K562 (cell line): ENCODE data around the gene SS18L1. TPM values are rescaled to one million over a fixed set of nuclear protein-coding genes. Genes with fewer than 3 reads are reported as not detected.

Experiments
- ATAC-seq: fragments of 200-7000 bp; cut with Tn5 transposase; 3 replicates; pipeline ENCODE4 v1.9.1; 2020; ENCODE audit warnings: moderate library complexity
- BruUV-seq: library from RNA; stranded (reverse); fragments of 400-500 nt; replicated peaks from 2 replicates; lab custom pipeline; 2021; lab: Mats Ljungman, UMichigan
- CTCF ChIA-PET: fragments of 300-600 bp; formaldehyde crosslinking; extraction: SDS; loops from one replicate; lab custom pipeline; 2021; ENCODE audit warnings: low intra/inter-chr PET ratio; lab: Yijun Ruan, JAX
- POLR2A ChIA-PET: fragments of 300-600, 350-650 bp; sonication (Branson Sonifier 250); formaldehyde crosslinking; extraction: SDS; loops from one replicate; lab custom pipeline; 2021; ENCODE audit warnings: antibody characterized with exemption, inconsistent platforms; lab: Yijun Ruan, JAX
- DNase-seq, 4 experiments: peaks; one replicate each; pipeline versions ENCODE4 v3.0.0 to v3.0.0-alpha.2; 2011 to 2018; ENCODE audit warnings: low spot score in 3 of 4, mixed read lengths in 3 of 4; ENCODE audit errors: extremely low read depth in 1 of 4
- FAIRE-seq: peaks from 2 replicates; lab custom pipeline; 2011; peaks lifted over from hg19 to GRCh38; lab: Jason Lieb, UNC
- H2AFZ ChIP-seq: 2 replicates; pipeline ENCODE4 v1.6.0; 2011; ENCODE audit warnings: low read depth, low read length, control low read depth, inconsistent platforms
- H3K27ac ChIP-seq: fragments of 200-600 bp; 3 replicates; pipeline ENCODE4 v1.8.0; 2011; ENCODE audit warnings: low read depth, mild to moderate bottlenecking, control low read depth, inconsistent platforms, low read length, moderate library complexity, mixed read lengths; ENCODE audit errors: extremely low read depth
- H3K27me3 ChIP-seq, 2 experiments: fragments of 300-600 bp in 1 of 2; 2 replicates in 1 of 2; 3 replicates in 1 of 2; pipeline versions ENCODE4 v1.6.0 to v1.8.0; 2011; ENCODE audit warnings: inconsistent platforms in 2 of 2, low read length in 2 of 2, mild to moderate bottlenecking in 1 of 2, mixed read lengths in 1 of 2, moderate library complexity in 1 of 2; ENCODE audit not compliant: control insufficient read depth in 2 of 2, insufficient read depth in 2 of 2
- H3K36me3 ChIP-seq: fragments of 300-600 bp; 3 replicates; pipeline ENCODE4 v1.8.0; 2011; ENCODE audit warnings: mild to moderate bottlenecking, low read length, inconsistent platforms; ENCODE audit not compliant: control insufficient read depth, insufficient read depth
- H3K4me1 ChIP-seq, 2 experiments: fragments of 200-600 bp in 1 of 2; replicated peaks in 1 of 2; 2 replicates in 1 of 2; 3 replicates in 1 of 2; pipeline versions ENCODE4 v1.5.1 to v1.8.0; 2011; ENCODE audit warnings: inconsistent platforms in 2 of 2, low read length in 2 of 2, mild to moderate bottlenecking in 1 of 2, mixed read lengths in 1 of 2, moderate library complexity in 1 of 2; ENCODE audit not compliant: control insufficient read depth in 2 of 2, insufficient read depth in 2 of 2
- H3K4me2 ChIP-seq: 2 replicates; pipeline ENCODE4 v1.6.1; 2011; ENCODE audit warnings: low read length, control low read depth, inconsistent platforms, mixed read lengths; ENCODE audit not compliant: insufficient read depth
- H3K4me3 ChIP-seq: fragments of 200-600 bp; sonication (generic), shearing (Covaris generic); 2 replicates; pipeline ENCODE4 v1.5.1; 2016; ENCODE audit warnings: control low read depth, inconsistent platforms
- H3K79me2 ChIP-seq: fragments of 200-600 bp; 3 replicates; pipeline ENCODE4 v1.8.0; 2011; ENCODE audit warnings: low read length, inconsistent platforms; ENCODE audit not compliant: control insufficient read depth, insufficient read depth
- H3K9ac ChIP-seq, 2 experiments: 2 replicates each; pipeline versions ENCODE4 v1.6.0 to v1.6.1; 2011; ENCODE audit warnings: low read depth in 2 of 2, low read length in 2 of 2, control low read depth in 1 of 2, inconsistent platforms in 1 of 2, mild to moderate bottlenecking in 1 of 2, mixed read lengths in 1 of 2; ENCODE audit not compliant: insufficient read depth in 1 of 2
- H3K9me1 ChIP-seq: one replicate; pipeline ENCODE4 v1.6.0; 2011; ENCODE audit warnings: inconsistent platforms, mild to moderate bottlenecking, low read length, moderate library complexity; ENCODE audit not compliant: control insufficient read depth, insufficient read depth
- H3K9me3 ChIP-seq: replicated peaks from 2 replicates; pipeline ENCODE4 v1.5.1; 2011; ENCODE audit warnings: low read depth, low read length, inconsistent platforms; ENCODE audit not compliant: control insufficient read depth, insufficient read depth
- H4K20me1 ChIP-seq: replicated peaks from 2 replicates; pipeline ENCODE4 v1.6.1; 2011; ENCODE audit warnings: low read length, inconsistent platforms, mixed read lengths; ENCODE audit not compliant: control insufficient read depth, insufficient read depth
- EGR1 ChIP-seq: fragments of 450-650 bp; conservative IDR thresholded peaks from 2 replicates; pipeline ENCODE4 v1.6.1; 2017; ENCODE audit warnings: mild to moderate bottlenecking
- POLR3A ChIP-seq: IDR thresholded peaks from 2 replicates; pipeline ENCODE4 v1.6.1; 2011; ENCODE audit warnings: borderline replicate concordance, mild to moderate bottlenecking, moderate library complexity; ENCODE audit not compliant: insufficient read length, insufficient read depth; ENCODE audit errors: extremely low read depth
- ZBTB9 ChIP-seq: fragments of 450-650 bp; formaldehyde crosslinking; IDR thresholded peaks from 2 replicates; pipeline ENCODE4 v1.4.0; 2020; ENCODE audit warnings: mild to moderate bottlenecking, moderate library complexity
- ZNF766 ChIP-seq: fragments of 200-800 bp; sonication (Bioruptor generic); conservative IDR thresholded peaks from 2 replicates; pipeline ENCODE4 v1.6.1; 2016; ENCODE audit warnings: missing genetic modification characterization, missing compliant biosample characterization
- WGBS: fragments of 100-300 bp; shearing (Covaris generic); methylation state at CpG from one replicate; pipeline ENCODE4 v1.1.6; 2016; ENCODE audit warnings: low coverage, mixed read lengths; ENCODE audit not compliant: insufficient coverage; ENCODE audit errors: missing lambda C conversion rate; 5-methylcytosine and 5-hydroxymethylcytosine counted together
- in situ Hi-C: fragments of 300-500 bp; cut with MboI; formaldehyde crosslinking; loops from 4 replicates; pipeline ENCODE4 v1.15.0; 2018; ENCODE audit warnings: inconsistent platforms, mixed read lengths
- intact Hi-C: fragments of 100-400 bp; cut with micrococcal nuclease; formaldehyde crosslinking; loops from 2 replicates; pipeline ENCODE4 v1.14.2; 2022
- polyA plus RNA-seq, 8 experiments: library from polyadenylated mRNA; depleted of rRNA in 4 of 8; stranded (reverse) in 5 of 8; unstranded in 3 of 8; fragments of >200 nt; fragmentation: Nextera tagmentation in 2 of 8; fragmentation: Illumina TruSeq in 1 of 8; extraction: Ambion mirVana in 2 of 8; extraction: Trizol in 1 of 8; gene quantifications; 2 replicates each; pipeline versions ENCODE4 v1.2.1 to v1.2.3, GENCODE V29; 2011 to 2014; ENCODE audit warnings: inconsistent platforms in 1 of 8, missing spikeins in 1 of 8
- total RNA-seq, 7 experiments: library from RNA; depleted of rRNA in 6 of 7; stranded (reverse); fragments of >200 nt in 6 of 7; fragmentation: Illumina TruSeq in 2 of 7; extraction: Trizol in 2 of 7; gene quantifications; 2 replicates each; pipeline versions ENCODE4 v1.2.1 to v1.2.3, GENCODE V29; 2011 to 2021; ENCODE audit warnings: low replicate concordance in 1 of 7
- TF ChIP-seq, protein P1 (sequence below), 3 experiments: IDR thresholded peaks in 2 of 3; conservative IDR thresholded peaks in 1 of 3; 2 replicates each; pipeline ENCODE4 v1.5.1; 2011 to 2012; ENCODE audit warnings: low read length in 3 of 3, mild to moderate bottlenecking in 3 of 3, control low read depth in 2 of 3, improper control_type of control experiment in 1 of 3, inconsistent platforms in 1 of 3, low read depth in 1 of 3, mixed read lengths in 1 of 3, moderate library complexity in 1 of 3; ENCODE audit not compliant: insufficient read depth in 2 of 3
- TF ChIP-seq, protein P2 (sequence below): fragments of 450-650 bp; conservative IDR thresholded peaks from 2 replicates; pipeline ENCODE4 v1.6.1; 2016; ENCODE audit warnings: missing genetic modification characterization, low read depth, mild to moderate bottlenecking, control low read depth, missing compliant biosample characterization
- TF ChIP-seq, protein P3 (sequence below): fragments of 450-650 bp; IDR thresholded peaks from 2 replicates; pipeline ENCODE4 v1.6.1; 2018; ENCODE audit not compliant: partially characterized antibody

Gene SS18L1
- total and polyA plus RNA-seq, 9 of the 15 experiments (the other 6 are each of a cell fraction or from before 2014, with no cell fraction given) = 2.7 to 28.3 (median 15.1) TPM

- TF ChIP-seq, protein P1, sequence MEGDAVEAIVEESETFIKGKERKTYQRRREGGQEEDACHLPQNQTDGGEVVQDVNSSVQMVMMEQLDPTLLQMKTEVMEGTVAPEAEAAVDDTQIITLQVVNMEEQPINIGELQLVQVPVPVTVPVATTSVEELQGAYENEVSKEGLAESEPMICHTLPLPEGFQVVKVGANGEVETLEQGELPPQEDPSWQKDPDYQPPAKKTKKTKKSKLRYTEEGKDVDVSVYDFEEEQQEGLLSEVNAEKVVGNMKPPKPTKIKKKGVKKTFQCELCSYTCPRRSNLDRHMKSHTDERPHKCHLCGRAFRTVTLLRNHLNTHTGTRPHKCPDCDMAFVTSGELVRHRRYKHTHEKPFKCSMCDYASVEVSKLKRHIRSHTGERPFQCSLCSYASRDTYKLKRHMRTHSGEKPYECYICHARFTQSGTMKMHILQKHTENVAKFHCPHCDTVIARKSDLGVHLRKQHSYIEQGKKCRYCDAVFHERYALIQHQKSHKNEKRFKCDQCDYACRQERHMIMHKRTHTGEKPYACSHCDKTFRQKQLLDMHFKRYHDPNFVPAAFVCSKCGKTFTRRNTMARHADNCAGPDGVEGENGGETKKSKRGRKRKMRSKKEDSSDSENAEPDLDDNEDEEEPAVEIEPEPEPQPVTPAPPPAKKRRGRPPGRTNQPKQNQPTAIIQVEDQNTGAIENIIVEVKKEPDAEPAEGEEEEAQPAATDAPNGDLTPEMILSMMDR (IDR thresholded peaks at IDR 0.05 in 2 of 3, conservative IDR thresholded peaks at IDR 0.05 in 1 of 3; ENCODE audit: insufficient read depth in 2 of 3, low read depth in 1 of 3, low read length in 3 of 3) = peak in 1 of 3 experiments; percentile 20; a peak in 1 of 6 replicates
- TF ChIP-seq, protein P2, sequence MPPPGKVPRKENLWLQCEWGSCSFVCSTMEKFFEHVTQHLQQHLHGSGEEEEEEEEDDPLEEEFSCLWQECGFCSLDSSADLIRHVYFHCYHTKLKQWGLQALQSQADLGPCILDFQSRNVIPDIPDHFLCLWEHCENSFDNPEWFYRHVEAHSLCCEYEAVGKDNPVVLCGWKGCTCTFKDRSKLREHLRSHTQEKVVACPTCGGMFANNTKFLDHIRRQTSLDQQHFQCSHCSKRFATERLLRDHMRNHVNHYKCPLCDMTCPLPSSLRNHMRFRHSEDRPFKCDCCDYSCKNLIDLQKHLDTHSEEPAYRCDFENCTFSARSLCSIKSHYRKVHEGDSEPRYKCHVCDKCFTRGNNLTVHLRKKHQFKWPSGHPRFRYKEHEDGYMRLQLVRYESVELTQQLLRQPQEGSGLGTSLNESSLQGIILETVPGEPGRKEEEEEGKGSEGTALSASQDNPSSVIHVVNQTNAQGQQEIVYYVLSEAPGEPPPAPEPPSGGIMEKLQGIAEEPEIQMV (tag) = no peak
Observed at GRCh38 chr20:62227977-62228958, 84.7 kb downstream of the SS18L1 start (continued).

- intact Hi-C loops = no loop called here
- H3K9ac ChIP-seq = no peak overlapping the region
- H3K4me3 ChIP-seq = no peak overlapping the region
- in situ Hi-C loops = no loop called here
- peaks cover 13 to 36% of the 10 kb centered on the region in 2 experiments; a peak in 4 of 5 replicates for H3K27me3 ChIP-seq
- H3K4me2 ChIP-seq = no peak overlapping the region
- ChIA-PET CTCF (no interaction called here), POLR2A (interaction anchor here (0.7 kb wide), 1 partner anchor 9 kb away, joined by 3 read pairs; no protein-coding TSS in a partner anchor)
- WGBS = 31% methylated on average over 6 of the region's 7 CpGs
- no peaks in the 10 kb centered on the region; the same call in none of the 2 replicates for H4K20me1 ChIP-seq
- no peaks in the 10 kb centered on the region for H3K79me2 ChIP-seq
- H3K27ac ChIP-seq = no peak overlapping the region
- DNase-seq (no peak), ATAC-seq (no peak), FAIRE-seq (no peak)
- H3K4me1 ChIP-seq = peaks cover 0 to 26% of the 10 kb centered on the region in 2 experiments; a peak in 2 of 5 replicates
- no TSS peak for BruUV-seq
- H3K36me3 ChIP-seq = no peaks in the 10 kb centered on the region
- H2AFZ ChIP-seq = no peak overlapping the region
- no peaks in the 10 kb centered on the region for H3K9me1 ChIP-seq
- H3K9me3 ChIP-seq = peaks cover 7% of the 10 kb centered on the region; the same call in 1 of the 2 replicates
- TF ChIP-seq ZNF766 (CRISPR knock-in tag) (no peak), EGR1 (peak; percentile 29), POLR3A (no peak), ZBTB9 (CRISPR knock-in tag) (no peak)
- TF ChIP-seq, protein P3, sequence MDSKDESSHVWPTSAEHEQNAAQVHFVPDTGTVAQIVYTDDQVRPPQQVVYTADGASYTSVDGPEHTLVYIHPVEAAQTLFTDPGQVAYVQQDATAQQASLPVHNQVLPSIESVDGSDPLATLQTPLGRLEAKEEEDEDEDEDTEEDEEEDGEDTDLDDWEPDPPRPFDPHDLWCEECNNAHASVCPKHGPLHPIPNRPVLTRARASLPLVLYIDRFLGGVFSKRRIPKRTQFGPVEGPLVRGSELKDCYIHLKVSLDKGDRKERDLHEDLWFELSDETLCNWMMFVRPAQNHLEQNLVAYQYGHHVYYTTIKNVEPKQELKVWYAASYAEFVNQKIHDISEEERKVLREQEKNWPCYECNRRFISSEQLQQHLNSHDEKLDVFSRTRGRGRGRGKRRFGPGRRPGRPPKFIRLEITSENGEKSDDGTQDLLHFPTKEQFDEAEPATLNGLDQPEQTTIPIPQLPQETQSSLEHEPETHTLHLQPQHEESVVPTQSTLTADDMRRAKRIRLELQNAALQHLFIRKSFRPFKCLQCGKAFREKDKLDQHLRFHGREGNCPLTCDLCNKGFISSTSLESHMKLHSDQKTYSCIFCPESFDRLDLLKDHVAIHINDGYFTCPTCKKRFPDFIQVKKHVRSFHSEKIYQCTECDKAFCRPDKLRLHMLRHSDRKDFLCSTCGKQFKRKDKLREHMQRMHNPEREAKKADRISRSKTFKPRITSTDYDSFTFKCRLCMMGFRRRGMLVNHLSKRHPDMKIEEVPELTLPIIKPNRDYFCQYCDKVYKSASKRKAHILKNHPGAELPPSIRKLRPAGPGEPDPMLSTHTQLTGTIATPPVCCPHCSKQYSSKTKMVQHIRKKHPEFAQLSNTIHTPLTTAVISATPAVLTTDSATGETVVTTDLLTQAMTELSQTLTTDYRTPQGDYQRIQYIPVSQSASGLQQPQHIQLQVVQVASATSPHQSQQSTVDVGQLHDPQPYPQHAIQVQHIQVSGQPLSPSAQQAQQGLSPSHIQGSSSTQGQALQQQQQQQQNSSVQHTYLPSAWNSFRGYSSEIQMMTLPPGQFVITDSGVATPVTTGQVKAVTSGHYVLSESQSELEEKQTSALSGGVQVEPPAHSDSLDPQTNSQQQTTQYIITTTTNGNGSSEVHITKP = no peak
Observed at GRCh38 chr20:62228982-62229545, 85.5 kb downstream of the SS18L1 start.
